Measurements from ENCODE around the gene AUP1.
"Not testable (repeated sequence)": the region's sequence is repeated elsewhere in the genome, so short reads cannot be mapped to it uniquely, and the experiment has no call there.

The AUP1 gene

GRCh38 chr2:74529357-74530238 lies at the start of gene AUP1, which contains the start of gene HTRA2:
TSS of gene AUP1 (minus strand) at chr2:74529706. CDS start at chr2:74529629, 77 bp downstream.
TSS of gene HTRA2 (plus strand) at chr2:74529933. CDS start at chr2:74530007, 74 bp downstream.
- peak; percentile 97 for FAIRE-seq

GRCh38 chr2:74578408-74578807 lies 48.9 kb upstream of the AUP1 start:
- FAIRE-seq, result no peak

GRCh38 chr2:74577448-74577847 lies 47.9 kb upstream of the AUP1 start:
- no peak for FAIRE-seq

- FAIRE-seq, result no peak
Measured at GRCh38 chr2:74576863-74577229, 47.3 kb upstream of the AUP1 start.

- FAIRE-seq, result no peak
Measured at GRCh38 chr2:74576211-74576862, 46.8 kb upstream of the AUP1 start.

GRCh38 chr2:74575320-74575719 lies 45.8 kb upstream of the AUP1 start:
- FAIRE-seq, result no peak

GRCh38 chr2:74573747-74574562 lies 44.4 kb upstream of the AUP1 start:
- FAIRE-seq, result no peak

GRCh38 chr2:74572178-74572925 lies 42.8 kb upstream of the AUP1 start:
- FAIRE-seq, result no peak

- FAIRE-seq, result no peak
Measured at GRCh38 chr2:74571058-74571457, 41.6 kb upstream of the AUP1 start.

GRCh38 chr2:74569686-74570085 lies 40.2 kb upstream of the AUP1 start:
- FAIRE-seq, result no peak

GRCh38 chr2:74567881-74568280 lies 38.4 kb upstream of the AUP1 start:
- FAIRE-seq, result no peak

GRCh38 chr2:74566754-74567085 lies 37.2 kb upstream of the AUP1 start:
- FAIRE-seq, result no peak

GRCh38 chr2:74566076-74566753 lies 36.7 kb upstream of the AUP1 start:
- no peak for FAIRE-seq

GRCh38 chr2:74564222-74564621 lies 34.7 kb upstream of the AUP1 start:
- no peak for FAIRE-seq

- FAIRE-seq, result no peak
Measured at GRCh38 chr2:74562126-74562775, 32.7 kb upstream of the AUP1 start.

- not testable (repeated sequence) for FAIRE-seq
Measured at GRCh38 chr2:74561022-74561421, 31.5 kb upstream of the AUP1 start.

GRCh38 chr2:74560591-74560990 lies 31.1 kb upstream of the AUP1 start:
- FAIRE-seq, result no peak

- FAIRE-seq, result no peak
Measured at GRCh38 chr2:74559912-74560311, 30.4 kb upstream of the AUP1 start.

- FAIRE-seq, result no peak
Measured at GRCh38 chr2:74558284-74559230, 29.1 kb upstream of the AUP1 start.

- FAIRE-seq, result no peak
Measured at GRCh38 chr2:74556831-74557370, 27.4 kb upstream of the AUP1 start.

All from G401.6 (cell line).